ENCODE data around the gene CRYZL1. TPM values are rescaled to one million over a fixed set of nuclear protein-coding genes. Genes with fewer than 3 reads are reported as not detected.
A peak's percentile ranks its signal among the peaks of the same experiment; 100 is the strongest.

Gene CRYZL1
- total RNA-seq, 4 donors from 2014 or later: 30.8 to 172 (median 48.5) TPM

GRCh38 chr21:33655588-33656221 is 14.2 kb upstream of the CRYZL1 start:
- H3K9me3 ChIP-seq: no peaks in the 10 kb centered on the region
- peak overlapping the region in 3 of 4 donors; percentile 48 to 68 (median 64) for H3K27ac ChIP-seq
- peaks cover 0 to 34% (median 1%) of the 10 kb centered on the region in 4 donors for H3K4me1 ChIP-seq
- TF ChIP-seq POLR2A (IDR thresholded peaks at IDR 0.05) (no peak), CTCF (IDR thresholded peaks at IDR 0.05) (peak in 2 of 6 experiments; percentile 10 to 29)
- no peak overlapping the region for H3K4me3 ChIP-seq
- H3K27me3 ChIP-seq: no peaks in the 10 kb centered on the region
- H3K36me3 ChIP-seq: no peaks in the 10 kb centered on the region
- DNase-seq: no peak

- H3K4me1 ChIP-seq: peaks cover 0 to 34% (median 1%) of the 10 kb centered on the region in 4 donors
- H3K27me3 ChIP-seq: no peaks in the 10 kb centered on the region
- no peak overlapping the region for H3K4me3 ChIP-seq
- DNase-seq: no peak
- TF ChIP-seq POLR2A (IDR thresholded peaks at IDR 0.05) (no peak), CTCF (IDR thresholded peaks at IDR 0.05) (no peak)
- H3K36me3 ChIP-seq: no peaks in the 10 kb centered on the region
- H3K9me3 ChIP-seq: no peaks in the 10 kb centered on the region
- H3K27ac ChIP-seq: no peak overlapping the region
Observed at GRCh38 chr21:33654412-33654811, 12.9 kb upstream of the CRYZL1 start.

DNA sequence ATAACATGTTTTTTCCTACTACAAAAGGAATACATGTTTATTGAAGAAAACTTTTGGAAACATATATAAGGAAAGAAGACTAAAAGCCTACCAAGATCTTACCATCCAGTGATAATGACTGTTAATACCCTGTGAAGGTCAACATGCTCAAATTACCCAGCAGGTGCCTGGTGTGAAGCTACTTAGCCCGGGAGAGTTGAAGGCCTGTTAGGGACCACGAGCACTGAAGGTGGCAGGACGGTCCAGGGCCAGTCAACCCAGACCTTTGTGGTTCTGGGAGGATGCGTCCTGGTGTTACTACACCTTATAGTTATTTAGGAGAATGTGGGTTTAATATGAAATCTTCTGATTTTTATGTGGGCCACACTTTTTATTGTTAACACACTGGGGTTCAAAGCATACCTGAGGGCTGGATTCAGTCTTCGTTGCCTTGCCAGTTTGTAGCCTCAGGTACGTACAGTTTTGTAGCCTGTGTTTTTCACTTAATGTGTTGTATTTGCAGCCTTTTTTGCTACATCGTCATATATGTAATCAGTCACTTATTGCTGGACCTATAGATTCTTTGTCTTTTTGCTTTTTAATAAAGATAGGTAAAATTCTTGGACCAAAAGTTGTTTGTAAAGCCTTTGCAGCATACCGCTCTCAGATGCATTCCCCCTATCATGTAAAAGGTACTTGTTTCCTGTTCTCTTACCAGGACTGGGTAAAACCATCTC is 10.6 kb upstream of the CRYZL1 start:
- Histone ChIP-seq H3K27ac (no peak overlapping the region), H3K4me1 (peaks cover 0 to 20% (median 0%) of the 10 kb centered on the region in 4 donors), H3K9me3 (no peaks in the 10 kb centered on the region), H3K27me3 (no peaks in the 10 kb centered on the region), H3K4me3 (no peak overlapping the region), H3K36me3 (no peaks in the 10 kb centered on the region)
- TF ChIP-seq CTCF (IDR thresholded peaks at IDR 0.05) (no peak), POLR2A (IDR thresholded peaks at IDR 0.05) (no peak)
- no peak for DNase-seq

DNA sequence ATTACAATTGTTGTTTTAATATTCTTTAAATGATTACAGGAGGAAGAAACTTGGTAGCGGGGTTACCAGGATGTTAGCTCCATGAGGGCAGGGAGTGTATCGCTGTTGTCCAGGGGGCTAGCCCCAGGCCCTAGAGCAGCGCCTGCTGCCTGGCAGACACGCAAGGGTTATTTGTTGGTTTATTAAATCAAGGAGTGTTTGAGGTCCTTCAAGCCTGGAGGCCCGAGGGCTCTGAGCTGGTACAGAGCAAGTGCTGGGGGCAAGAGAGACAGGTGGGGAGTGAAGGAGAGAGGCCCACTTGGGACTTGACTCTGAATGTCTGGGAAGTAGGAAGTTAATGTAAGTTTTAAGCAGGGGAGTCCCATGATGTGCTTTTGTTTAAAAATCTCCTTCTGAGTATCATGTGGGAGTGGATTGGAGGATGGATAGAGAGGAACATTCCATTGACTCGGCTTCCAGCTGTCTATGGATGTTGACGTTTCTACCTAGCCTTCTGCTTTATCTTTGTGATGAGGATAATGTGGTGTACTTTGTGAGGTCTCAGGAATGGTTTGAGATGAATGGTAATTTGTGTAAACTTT is 9.5 kb upstream of the CRYZL1 start:
- no peak overlapping the region for H3K4me3 ChIP-seq
- DNase-seq: no peak
- H3K27ac ChIP-seq: no peak overlapping the region
- TF ChIP-seq CTCF (IDR thresholded peaks at IDR 0.05) (no peak), POLR2A (IDR thresholded peaks at IDR 0.05) (no peak)
- H3K27me3 ChIP-seq: no peaks in the 10 kb centered on the region
- peaks cover 0 to 10% (median 0%) of the 10 kb centered on the region in 4 donors for H3K4me1 ChIP-seq
- H3K36me3 ChIP-seq: no peaks in the 10 kb centered on the region
- H3K9me3 ChIP-seq: no peaks in the 10 kb centered on the region

GRCh38 chr21:33650230-33650629 is 8.7 kb upstream of the CRYZL1 start:
- no peaks in the 10 kb centered on the region for H3K9me3 ChIP-seq
- no peaks in the 10 kb centered on the region for H3K27me3 ChIP-seq
- H3K36me3 ChIP-seq: no peaks in the 10 kb centered on the region
- no peak overlapping the region for H3K27ac ChIP-seq
- TF ChIP-seq POLR2A (IDR thresholded peaks at IDR 0.05) (no peak), CTCF (IDR thresholded peaks at IDR 0.05) (no peak)
- H3K4me3 ChIP-seq: no peak overlapping the region
- DNase-seq: no peak
- H3K4me1 ChIP-seq: peaks cover 0 to 6% (median 0%) of the 10 kb centered on the region in 4 donors

All from Peyer's patch (tissue), 4 donors.